DOHH2 (cell line): ENCODE measurements around the gene JCHAIN.

Experiments used
- H3F3A ChIP-seq: fragments of 200-600 bp; sonication (generic), shearing (Covaris generic); 2 replicates; pipeline ENCODE4 v1.6.0; 2016; ENCODE audit warnings: antibody characterized with exemption, mild to moderate bottlenecking; ENCODE audit not compliant: control insufficient read depth, insufficient read depth
- H3K27ac ChIP-seq: fragments of 200-600 bp; sonication (generic); 2 replicates; pipeline ENCODE4 v1.5.1; 2014; ENCODE audit warnings: low read depth, mild to moderate bottlenecking, low read length, moderate library complexity
- H3K27me3 ChIP-seq: fragments of 200-600 bp; sonication (generic); 2 replicates; pipeline ENCODE4 v1.6.1; 2014; ENCODE audit warnings: mild to moderate bottlenecking, low read length, mixed read lengths; ENCODE audit not compliant: control insufficient read depth
- H3K36me3 ChIP-seq: fragments of 200-600 bp; sonication (generic); 2 replicates; pipeline ENCODE4 v1.6.1; 2014; ENCODE audit warnings: mild to moderate bottlenecking, low read length, moderate library complexity, mixed read lengths; ENCODE audit not compliant: control insufficient read depth
- H3K4me1 ChIP-seq: fragments of 200-600 bp; sonication (generic); 2 replicates; pipeline ENCODE4 v1.6.1; 2014; ENCODE audit warnings: mild to moderate bottlenecking, low read length, mixed read lengths; ENCODE audit not compliant: control insufficient read depth
- H3K4me2 ChIP-seq: fragments of 200-600 bp; sonication (generic); 2 replicates; pipeline ENCODE4 v1.6.0; 2014; ENCODE audit warnings: mild to moderate bottlenecking, low read length, moderate library complexity
- H3K4me3 ChIP-seq: fragments of 200-600 bp; sonication (generic); 2 replicates; pipeline ENCODE4 v1.5.1; 2014; ENCODE audit warnings: mild to moderate bottlenecking, low read length, mixed read lengths
- H3K79me2 ChIP-seq: fragments of 200-600 bp; sonication (generic); 2 replicates; pipeline ENCODE4 v1.6.1; 2014; ENCODE audit warnings: mild to moderate bottlenecking, low read length, mixed read lengths; ENCODE audit not compliant: control insufficient read depth
- H3K9me2 ChIP-seq: fragments of 200-600 bp; sonication (generic); replicated peaks from 2 replicates; pipeline ENCODE4 v1.6.1; 2014; ENCODE audit warnings: mild to moderate bottlenecking, low read length, mixed read lengths; ENCODE audit not compliant: control insufficient read depth
- H3K9me3 ChIP-seq: fragments of 200-600 bp; sonication (generic); 2 replicates; pipeline ENCODE4 v1.6.1; 2014; ENCODE audit warnings: antibody characterized with exemption, low read length, mixed read lengths; ENCODE audit not compliant: control insufficient read depth, insufficient read depth
- H4K20me1 ChIP-seq: fragments of 200-600 bp; sonication (generic); 2 replicates; pipeline ENCODE4 v1.6.0; 2014; ENCODE audit warnings: low read depth, mild to moderate bottlenecking, antibody characterized with exemption, low read length, moderate library complexity; ENCODE audit not compliant: control insufficient read depth, insufficient read depth
- CTCF ChIP-seq: fragments of 200-600 bp; sonication (generic); IDR thresholded peaks from one replicate; pipeline ENCODE4 v1.5.1; 2014; ENCODE audit warnings: antibody characterized with exemption, mild to moderate bottlenecking, low read depth, low read length; ENCODE audit not compliant: poor library complexity, severe bottlenecking
- EZH2phosphoT487 ChIP-seq: fragments of 200-600 bp; sonication (generic); IDR thresholded peaks from 2 replicates; pipeline ENCODE4 v1.6.1; 2017; ENCODE audit warnings: borderline replicate concordance, mild to moderate bottlenecking, antibody characterized with exemption, low read length, moderate library complexity, mixed read lengths

The JCHAIN gene

DNA sequence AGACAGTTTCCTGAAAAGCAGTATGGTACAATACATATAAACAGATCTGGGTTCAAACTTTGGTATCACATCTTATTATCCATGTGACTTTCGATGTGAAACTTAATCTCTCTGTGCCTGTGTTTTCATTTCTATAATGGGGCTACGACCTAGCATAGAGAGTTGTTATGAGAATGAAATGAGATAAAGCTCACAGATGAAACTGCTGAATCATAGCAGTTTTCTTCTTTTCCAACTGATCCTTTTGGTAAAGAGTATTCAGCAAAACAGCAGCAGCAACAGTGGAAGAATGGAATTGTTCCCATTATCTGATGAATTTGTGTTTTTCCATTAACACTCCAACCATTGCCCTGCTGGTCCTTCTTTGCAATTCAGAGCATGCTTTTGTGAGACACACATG is 58.0 kb downstream of the JCHAIN start:
- TF ChIP-seq CTCF (no peak), EZH2phosphoT487 (no peak)
- H3K9me2 ChIP-seq = no peaks in the 10 kb centered on the region
- no peaks in the 10 kb centered on the region for H4K20me1 ChIP-seq
- H3K79me2 ChIP-seq = no peaks in the 10 kb centered on the region
- H3K4me2 ChIP-seq = no peak overlapping the region
- H3K4me1 ChIP-seq = peaks cover 8% of the 10 kb centered on the region
- no peaks in the 10 kb centered on the region for H3K9me3 ChIP-seq
- no peaks in the 10 kb centered on the region for H3K27me3 ChIP-seq
- H3K4me3 ChIP-seq = no peak overlapping the region
- 0 out of 2 replicates have a peak, but pooled peaks cover 2% of the 10 kb centered on the region for H3F3A ChIP-seq
- no peak overlapping the region for H3K27ac ChIP-seq
- H3K36me3 ChIP-seq = no peaks in the 10 kb centered on the region

- Histone ChIP-seq H3K9me3 (no peaks in the 10 kb centered on the region), H4K20me1 (no peaks in the 10 kb centered on the region)
- TF ChIP-seq EZH2phosphoT487 = no peak
- TF ChIP-seq CTCF = no peak
These were observed 58.9 kb downstream of the JCHAIN start for GRCh38 chr4:70607334-70607853.

DNA sequence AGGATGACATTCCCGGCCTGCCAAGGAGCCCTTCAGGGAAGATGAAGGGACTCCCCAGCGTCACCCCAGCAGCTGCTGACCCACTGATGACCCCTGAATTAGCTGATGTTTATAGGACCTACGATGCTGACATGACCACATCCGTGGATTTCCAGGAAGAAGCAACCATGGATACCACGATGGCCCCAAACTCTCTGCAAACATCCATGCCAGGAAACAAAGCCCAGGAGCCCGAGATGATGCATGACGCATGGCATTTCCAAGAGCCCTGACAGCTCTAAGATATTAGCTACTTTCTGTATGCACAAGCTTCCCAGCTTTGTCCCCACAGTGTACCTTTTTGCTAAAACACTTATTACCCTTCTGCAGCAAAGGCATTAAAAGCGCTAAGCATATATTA is 59.8 kb downstream of the JCHAIN start:
- H3K36me3 ChIP-seq = no peaks in the 10 kb centered on the region
- peaks cover 8% of the 10 kb centered on the region for H3K4me1 ChIP-seq
- no peaks in the 10 kb centered on the region for H4K20me1 ChIP-seq
- no peak overlapping the region for H3K4me2 ChIP-seq
- H3K27ac ChIP-seq = no peak overlapping the region
- H3K27me3 ChIP-seq = no peaks in the 10 kb centered on the region
- no peak overlapping the region for H3K4me3 ChIP-seq
- H3K9me3 ChIP-seq = no peaks in the 10 kb centered on the region
- H3K79me2 ChIP-seq = no peaks in the 10 kb centered on the region
- TF ChIP-seq EZH2phosphoT487 = no peak
- TF ChIP-seq CTCF = no peak
- 0 out of 2 replicates have a peak, but pooled peaks cover 2% of the 10 kb centered on the region for H3F3A ChIP-seq
- H3K9me2 ChIP-seq = no peaks in the 10 kb centered on the region

More at GRCh38 chr4:70607334-70607853, 58.9 kb downstream of the JCHAIN start:
- no peak overlapping the region for H3K27ac ChIP-seq
- no peaks in the 10 kb centered on the region for H3K27me3 ChIP-seq
- no peaks in the 10 kb centered on the region for H3K4me1 ChIP-seq
- 0 out of 2 replicates have a peak, but pooled peaks cover 2% of the 10 kb centered on the region for H3F3A ChIP-seq
- no peak overlapping the region for H3K4me3 ChIP-seq
- H3K36me3 ChIP-seq = no peaks in the 10 kb centered on the region
- H3K9me2 ChIP-seq = no peaks in the 10 kb centered on the region
- no peaks in the 10 kb centered on the region for H3K79me2 ChIP-seq
- no peak overlapping the region for H3K4me2 ChIP-seq
